Astrocyte of the spinal cord (primary cell): ENCODE data around the gene SGPL1.
"Not testable (repeated sequence)": the region's sequence is repeated elsewhere in the genome, so short reads cannot be mapped to it uniquely, and the experiment has no call there.

Experiments used
- DNase-seq: peaks from one replicate; pipeline ENCODE4 v3.0.0; 2011; ENCODE audit warnings: low read depth, low spot score
- H3K4me3 ChIP-seq: 2 replicates; pipeline ENCODE4 v1.5.1; 2011; ENCODE audit warnings: low read depth, mild to moderate bottlenecking, low read length, moderate library complexity
- CTCF ChIP-seq: IDR thresholded peaks from 2 replicates; pipeline ENCODE4 v1.5.1; 2012; ENCODE audit warnings: low read depth, mild to moderate bottlenecking, low read length, inconsistent platforms
- in situ Hi-C: cut with HindIII; loops from 2 replicates; pipeline ENCODE4 v1.10.0; 2017; ENCODE audit warnings: low sequenced_read_pairs

The SGPL1 gene

GRCh38 chr10:70915206-70915605 is 99.5 kb downstream of the SGPL1 start:
- H3K4me3 ChIP-seq = no peak overlapping the region
- no peak for TF ChIP-seq CTCF
- in situ Hi-C loops = no loop called here
- no peak for DNase-seq

DNA sequence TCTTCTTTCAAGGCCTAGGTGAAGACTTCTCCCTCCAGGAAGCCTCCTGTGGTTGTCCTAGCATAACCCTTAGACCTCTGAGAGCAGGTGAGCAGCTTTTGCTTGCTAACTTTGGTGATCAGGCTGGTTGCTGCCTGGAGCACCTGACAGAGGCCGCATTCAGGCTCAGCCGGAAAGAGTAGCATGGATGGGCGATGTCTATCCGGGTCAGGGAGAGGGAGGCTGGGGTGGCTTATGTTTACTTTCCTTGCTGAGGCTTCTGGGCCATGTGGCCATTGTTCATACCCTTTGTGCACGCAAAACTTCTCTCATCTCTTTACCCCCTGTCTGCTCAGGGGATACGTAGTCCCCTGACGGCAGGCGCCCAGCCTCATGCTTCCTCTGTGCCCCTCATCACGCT is 100.1 kb downstream of the SGPL1 start:
- H3K4me3 ChIP-seq = no peak overlapping the region
- TF ChIP-seq CTCF = no peak
- in situ Hi-C loops = no loop called here
- DNase-seq = no peak

DNA sequence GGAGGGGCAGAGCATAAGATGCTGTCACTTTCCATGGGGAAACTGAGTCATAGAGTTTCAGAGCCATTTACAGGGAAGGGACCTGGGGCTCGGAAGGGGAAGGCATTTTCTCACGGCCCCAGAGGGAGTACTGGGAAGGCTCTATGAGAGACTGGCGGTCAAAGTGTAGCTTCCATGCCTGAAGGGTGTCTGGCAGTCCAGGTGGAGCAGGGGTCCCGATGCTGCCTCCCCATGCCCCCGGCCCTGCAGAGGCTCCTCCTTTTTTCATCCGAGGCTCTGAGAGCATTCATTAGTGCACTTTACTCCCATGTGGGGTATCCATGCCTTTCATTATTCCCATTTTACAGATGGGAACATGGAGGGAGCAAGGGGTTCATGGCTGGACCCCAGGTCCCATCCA is 100.5 kb downstream of the SGPL1 start:
- in situ Hi-C loops = no loop called here
- H3K4me3 ChIP-seq = no peak overlapping the region
- DNase-seq = no peak
- TF ChIP-seq CTCF = no peak

GRCh38 chr10:70917226-70917625 is 101.5 kb downstream of the SGPL1 start:
- in situ Hi-C loops = no loop called here
- no peak for TF ChIP-seq CTCF
- DNase-seq = no peak
- no peak overlapping the region for H3K4me3 ChIP-seq

GRCh38 chr10:70917635-70918034 is 101.9 kb downstream of the SGPL1 start:
- in situ Hi-C loops = no loop called here
- H3K4me3 ChIP-seq = no peak overlapping the region
- DNase-seq = no peak
- TF ChIP-seq CTCF = no peak

- no peak for DNase-seq
- H3K4me3 ChIP-seq = no peak overlapping the region
- in situ Hi-C loops = no loop called here
- no peak for TF ChIP-seq CTCF
These were observed 103.2 kb downstream of the SGPL1 start for GRCh38 chr10:70918851-70919530.

- DNase-seq, in situ Hi-C loops, H3K4me3 ChIP-seq: not testable (repeated sequence)
These were observed 104.2 kb downstream of the SGPL1 start for GRCh38 chr10:70919906-70920305.
